ENCODE measurements around the gene CRYBG2. TPM values are rescaled to one million over a fixed set of nuclear protein-coding genes. Genes with fewer than 3 reads are reported as not detected.
A peak's percentile ranks its signal among the peaks of the same experiment; 100 is the strongest.

CRYBG2 gene
- total and polyA plus RNA-seq, 10 of the 15 experiments (the other 5 are each of a cell fraction or from before 2014, with no cell fraction given): 0.03 to 1.2 (median 0.11) TPM; not detected in 4

DNA sequence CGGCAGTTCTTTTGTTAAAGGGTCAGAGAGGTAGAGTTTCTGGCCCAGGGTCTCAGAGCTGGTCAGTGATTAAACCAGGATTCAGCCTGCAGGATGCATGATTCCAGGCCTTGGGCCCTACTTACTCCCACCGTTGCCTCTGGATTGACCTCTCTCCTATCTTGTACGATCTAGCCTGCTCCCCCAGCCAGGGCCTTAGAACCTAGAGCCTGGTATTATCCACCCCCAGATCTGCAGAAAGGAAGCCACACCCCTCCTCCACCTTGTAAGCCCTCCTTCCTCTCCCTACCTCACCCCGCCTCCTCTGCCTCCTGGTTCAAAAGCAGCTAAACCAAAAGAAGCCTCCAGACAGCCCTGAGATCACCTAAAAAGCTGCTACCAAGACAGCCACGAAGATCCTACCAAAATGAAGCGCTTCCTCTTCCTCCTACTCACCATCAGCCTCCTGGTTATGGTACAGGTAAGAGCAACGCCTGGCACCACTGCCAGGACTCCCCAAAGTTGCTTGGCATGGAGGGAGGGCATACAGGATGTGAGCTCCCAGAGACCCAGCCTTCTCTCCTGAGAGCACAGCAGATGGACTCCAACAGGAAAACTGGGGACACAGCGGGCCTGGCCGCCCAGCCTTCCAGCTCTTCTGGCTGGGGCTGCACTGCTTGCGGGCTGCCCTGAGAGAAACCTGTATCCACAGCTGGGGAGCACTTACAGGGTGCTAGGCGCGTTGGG is 36.2 kb downstream of the CRYBG2 start, which contains the start of gene CD52 (continued):
- TF ChIP-seq MEF2B (IDR thresholded peaks at IDR 0.05; ENCODE audit: partially characterized antibody, poor library complexity, severe bottlenecking): no peak
- TF ChIP-seq PAX5 (IDR thresholded peaks at IDR 0.05; ENCODE audit: borderline replicate concordance, low read depth, low read length): no peak
- no peak for TF ChIP-seq CHD4 (IDR thresholded peaks at IDR 0.05)
- TF ChIP-seq ZNF274 (IDR thresholded peaks at IDR 0.05; ENCODE audit: insufficient read depth, insufficient read length): no peak
- no peak for TF ChIP-seq NFIC (IDR thresholded peaks at IDR 0.05; ENCODE audit: low read depth, low read length)
- no peak for TF ChIP-seq KAT2A (conservative IDR thresholded peaks at IDR 0.05; ENCODE audit: control insufficient read depth, low read depth, low read length)
- no peak for TF ChIP-seq PAX8 (IDR thresholded peaks at IDR 0.05)
- TF ChIP-seq ZZZ3 (IDR thresholded peaks at IDR 0.05; ENCODE audit: control insufficient read depth, insufficient read length, low read depth): no peak
- no peak for TF ChIP-seq EZH2 (IDR thresholded peaks at IDR 0.05; ENCODE audit: borderline replicate concordance, control insufficient read depth, low read depth, low read length)
- TF ChIP-seq NR2C2 (IDR thresholded peaks at IDR 0.05; ENCODE audit: borderline replicate concordance, control insufficient read depth, insufficient read length, low read depth): no peak
- no peak for TF ChIP-seq LARP7 (IDR thresholded peaks at IDR 0.05)
- no peak for TF ChIP-seq ZNF217 (IDR thresholded peaks at IDR 0.05)
- TF ChIP-seq, protein P1, sequence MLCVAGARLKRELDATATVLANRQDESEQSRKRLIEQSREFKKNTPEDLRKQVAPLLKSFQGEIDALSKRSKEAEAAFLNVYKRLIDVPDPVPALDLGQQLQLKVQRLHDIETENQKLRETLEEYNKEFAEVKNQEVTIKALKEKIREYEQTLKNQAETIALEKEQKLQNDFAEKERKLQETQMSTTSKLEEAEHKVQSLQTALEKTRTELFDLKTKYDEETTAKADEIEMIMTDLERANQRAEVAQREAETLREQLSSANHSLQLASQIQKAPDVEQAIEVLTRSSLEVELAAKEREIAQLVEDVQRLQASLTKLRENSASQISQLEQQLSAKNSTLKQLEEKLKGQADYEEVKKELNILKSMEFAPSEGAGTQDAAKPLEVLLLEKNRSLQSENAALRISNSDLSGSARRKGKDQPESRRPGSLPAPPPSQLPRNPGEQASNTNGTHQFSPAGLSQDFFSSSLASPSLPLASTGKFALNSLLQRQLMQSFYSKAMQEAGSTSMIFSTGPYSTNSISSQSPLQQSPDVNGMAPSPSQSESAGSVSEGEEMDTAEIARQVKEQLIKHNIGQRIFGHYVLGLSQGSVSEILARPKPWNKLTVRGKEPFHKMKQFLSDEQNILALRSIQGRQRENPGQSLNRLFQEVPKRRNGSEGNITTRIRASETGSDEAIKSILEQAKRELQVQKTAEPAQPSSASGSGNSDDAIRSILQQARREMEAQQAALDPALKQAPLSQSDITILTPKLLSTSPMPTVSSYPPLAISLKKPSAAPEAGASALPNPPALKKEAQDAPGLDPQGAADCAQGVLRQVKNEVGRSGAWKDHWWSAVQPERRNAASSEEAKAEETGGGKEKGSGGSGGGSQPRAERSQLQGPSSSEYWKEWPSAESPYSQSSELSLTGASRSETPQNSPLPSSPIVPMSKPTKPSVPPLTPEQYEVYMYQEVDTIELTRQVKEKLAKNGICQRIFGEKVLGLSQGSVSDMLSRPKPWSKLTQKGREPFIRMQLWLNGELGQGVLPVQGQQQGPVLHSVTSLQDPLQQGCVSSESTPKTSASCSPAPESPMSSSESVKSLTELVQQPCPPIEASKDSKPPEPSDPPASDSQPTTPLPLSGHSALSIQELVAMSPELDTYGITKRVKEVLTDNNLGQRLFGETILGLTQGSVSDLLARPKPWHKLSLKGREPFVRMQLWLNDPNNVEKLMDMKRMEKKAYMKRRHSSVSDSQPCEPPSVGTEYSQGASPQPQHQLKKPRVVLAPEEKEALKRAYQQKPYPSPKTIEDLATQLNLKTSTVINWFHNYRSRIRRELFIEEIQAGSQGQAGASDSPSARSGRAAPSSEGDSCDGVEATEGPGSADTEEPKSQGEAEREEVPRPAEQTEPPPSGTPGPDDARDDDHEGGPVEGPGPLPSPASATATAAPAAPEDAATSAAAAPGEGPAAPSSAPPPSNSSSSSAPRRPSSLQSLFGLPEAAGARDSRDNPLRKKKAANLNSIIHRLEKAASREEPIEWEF (IDR thresholded peaks at IDR 0.05; ENCODE audit: insufficient replicate concordance, low read depth, low read length): no peak
- no peak for TF ChIP-seq ZNF207 (IDR thresholded peaks at IDR 0.05; ENCODE audit: borderline replicate concordance)
- TF ChIP-seq, protein P2, sequence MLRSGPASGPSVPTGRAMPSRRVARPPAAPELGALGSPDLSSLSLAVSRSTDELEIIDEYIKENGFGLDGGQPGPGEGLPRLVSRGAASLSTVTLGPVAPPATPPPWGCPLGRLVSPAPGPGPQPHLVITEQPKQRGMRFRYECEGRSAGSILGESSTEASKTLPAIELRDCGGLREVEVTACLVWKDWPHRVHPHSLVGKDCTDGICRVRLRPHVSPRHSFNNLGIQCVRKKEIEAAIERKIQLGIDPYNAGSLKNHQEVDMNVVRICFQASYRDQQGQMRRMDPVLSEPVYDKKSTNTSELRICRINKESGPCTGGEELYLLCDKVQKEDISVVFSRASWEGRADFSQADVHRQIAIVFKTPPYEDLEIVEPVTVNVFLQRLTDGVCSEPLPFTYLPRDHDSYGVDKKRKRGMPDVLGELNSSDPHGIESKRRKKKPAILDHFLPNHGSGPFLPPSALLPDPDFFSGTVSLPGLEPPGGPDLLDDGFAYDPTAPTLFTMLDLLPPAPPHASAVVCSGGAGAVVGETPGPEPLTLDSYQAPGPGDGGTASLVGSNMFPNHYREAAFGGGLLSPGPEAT (IDR thresholded peaks at IDR 0.05; ENCODE audit: low read depth): 0 out of 2 replicates have a peak, but pooled peaks have one; percentile 15
- no peak for TF ChIP-seq HCFC1 (IDR thresholded peaks at IDR 0.05; ENCODE audit: low read length)
- no peak for TF ChIP-seq TARDBP (IDR thresholded peaks at IDR 0.05; ENCODE audit: borderline replicate concordance)
- no peak for TF ChIP-seq BMI1 (IDR thresholded peaks at IDR 0.05; ENCODE audit: borderline replicate concordance)
- no peak for TF ChIP-seq USF2 (IDR thresholded peaks at IDR 0.05; ENCODE audit: borderline replicate concordance, low read depth, low read length)
- no peak for TF ChIP-seq TCF7 (IDR thresholded peaks at IDR 0.05; ENCODE audit: borderline replicate concordance)
- TF ChIP-seq FOXK2 (IDR thresholded peaks at IDR 0.05): no peak
- TF ChIP-seq MXI1 (IDR thresholded peaks at IDR 0.05; ENCODE audit: low read depth, low read length): peak; percentile 50; the same call in 1 of the 2 replicates
- peak; percentile 46; the same call in 1 of the 2 replicates for TF ChIP-seq SMAD5 (IDR thresholded peaks at IDR 0.05; ENCODE audit: low read depth)

Measured in GM12878 (cell line).